Karpas-422 (cell line): ENCODE data around the gene CDK5RAP1. TPM values are rescaled to one million over a fixed set of nuclear protein-coding genes. Genes with fewer than 3 reads are reported as not detected.

ENCODE experiments used
- DNase-seq: peaks from one replicate; pipeline ENCODE4 v3.0.0-alpha.2; 2015
- H2AFZ ChIP-seq: fragments of 200-600 bp; sonication (generic); 2 replicates; pipeline ENCODE4 v1.6.1; 2014; ENCODE audit warnings: antibody characterized with exemption, low read length, mixed read lengths
- H3K27ac ChIP-seq: fragments of 200-600 bp; sonication (generic); 2 replicates; pipeline ENCODE4 v1.5.1; 2014; ENCODE audit warnings: mild to moderate bottlenecking, low read length, moderate library complexity
- H3K27me3 ChIP-seq: fragments of 200-600 bp; sonication (generic); 2 replicates; pipeline ENCODE4 v1.6.1; 2014; ENCODE audit warnings: low read length, mixed read lengths
- H3K36me3 ChIP-seq: fragments of 200-600 bp; sonication (generic); 2 replicates; pipeline ENCODE4 v1.6.1; 2014; ENCODE audit warnings: low read length, mixed read lengths; ENCODE audit not compliant: insufficient read depth
- H3K4me1 ChIP-seq: fragments of 200-600 bp; sonication (generic); 2 replicates; pipeline ENCODE4 v1.6.1; 2014; ENCODE audit warnings: mild to moderate bottlenecking, low read length, mixed read lengths
- H3K4me2 ChIP-seq: fragments of 200-600 bp; sonication (generic); 2 replicates; pipeline ENCODE4 v1.6.1; 2014; ENCODE audit warnings: low read length, low read depth, mild to moderate bottlenecking; ENCODE audit not compliant: poor library complexity, severe bottlenecking
- H3K4me3 ChIP-seq: fragments of 200-600 bp; sonication (generic); 2 replicates; pipeline ENCODE4 v1.5.1; 2014; ENCODE audit warnings: mild to moderate bottlenecking, antibody characterized with exemption, low read length, mixed read lengths
- H3K79me2 ChIP-seq: fragments of 200-600 bp; sonication (generic); 2 replicates; pipeline ENCODE4 v1.6.1; 2014; ENCODE audit warnings: mild to moderate bottlenecking, low read length, mixed read lengths
- H3K9ac ChIP-seq: fragments of 200-600 bp; sonication (generic); 2 replicates; pipeline ENCODE4 v1.6.0; 2014; ENCODE audit warnings: low read length
- H3K9me2 ChIP-seq: fragments of 200-600 bp; sonication (generic), shearing (Covaris generic); replicated peaks from 2 replicates; pipeline ENCODE4 v1.6.0; 2014; ENCODE audit warnings: mild to moderate bottlenecking, low read length, moderate library complexity; ENCODE audit not compliant: insufficient read depth
- H3K9me3 ChIP-seq: fragments of 300-700, 200-600 bp; sonication (generic); 2 replicates; pipeline ENCODE4 v1.6.1; 2014; ENCODE audit warnings: low read length, mixed read lengths
- H4K20me1 ChIP-seq: fragments of 200-600 bp; sonication (generic); 2 replicates; pipeline ENCODE4 v1.6.1; 2014; ENCODE audit warnings: mild to moderate bottlenecking, antibody characterized with exemption, low read length, low read depth; ENCODE audit not compliant: insufficient read depth
- total RNA-seq: library from RNA; depleted of rRNA; stranded (reverse); fragments of >200 nt; shearing (Covaris generic); gene quantifications from 2 replicates; pipeline ENCODE4 v1.2.3, GENCODE V29; 2014; ENCODE audit warnings: low replicate concordance

Gene CDK5RAP1
- total RNA-seq, 1 experiment from 2014 or later = 32.5 TPM

DNA sequence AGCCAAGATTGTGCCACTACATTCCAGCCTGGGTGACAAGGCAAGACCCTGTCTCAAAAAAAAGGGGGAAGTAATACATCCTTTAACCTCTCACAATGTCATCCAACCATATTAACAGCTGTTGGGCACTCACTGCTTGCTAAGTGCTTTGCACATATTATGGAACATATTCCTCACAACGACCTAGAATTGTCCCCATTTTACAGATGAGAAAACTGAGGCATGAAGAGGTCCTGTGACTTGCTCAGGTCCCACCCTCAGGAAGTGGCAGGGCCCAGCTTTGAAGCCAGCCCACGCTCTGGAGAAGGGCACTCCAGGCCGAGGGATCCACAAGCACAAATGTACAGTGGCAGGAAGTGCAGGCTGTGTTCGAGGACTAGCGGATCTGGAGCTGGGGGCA lies 85.0 kb downstream of the CDK5RAP1 start:
- H3K79me2 ChIP-seq = no peaks in the 10 kb centered on the region
- H3K4me1 ChIP-seq = no peaks in the 10 kb centered on the region
- H3K36me3 ChIP-seq = no peaks in the 10 kb centered on the region
- H3K9me2 ChIP-seq = no peaks in the 10 kb centered on the region
- no peak overlapping the region for H3K4me3 ChIP-seq
- H2AFZ ChIP-seq = no peak overlapping the region
- H3K27me3 ChIP-seq = no peaks in the 10 kb centered on the region
- no peaks in the 10 kb centered on the region for H3K9me3 ChIP-seq
- DNase-seq = no peak
- no peaks in the 10 kb centered on the region for H4K20me1 ChIP-seq
- no peak overlapping the region for H3K9ac ChIP-seq
- H3K4me2 ChIP-seq = no peak overlapping the region
- H3K27ac ChIP-seq = no peak overlapping the region

- no peaks in the 10 kb centered on the region for H3K9me3 ChIP-seq
- no peak overlapping the region for H2AFZ ChIP-seq
- no peak overlapping the region for H3K4me3 ChIP-seq
- no peaks in the 10 kb centered on the region for H3K9me2 ChIP-seq
- H3K4me2 ChIP-seq = no peak overlapping the region
- no peak for DNase-seq
- H3K4me1 ChIP-seq = no peaks in the 10 kb centered on the region
- H4K20me1 ChIP-seq = no peaks in the 10 kb centered on the region
- no peaks in the 10 kb centered on the region for H3K36me3 ChIP-seq
- no peaks in the 10 kb centered on the region for H3K79me2 ChIP-seq
- no peak overlapping the region for H3K9ac ChIP-seq
- no peak overlapping the region for H3K27ac ChIP-seq
- H3K27me3 ChIP-seq = no peaks in the 10 kb centered on the region
These were observed 87.5 kb downstream of the CDK5RAP1 start for GRCh38 chr20:33313686-33314314.

GRCh38 chr20:33312583-33312982 lies 88.7 kb downstream of the CDK5RAP1 start:
- Histone ChIP-seq H3K27ac (no peak overlapping the region), H3K79me2 (no peaks in the 10 kb centered on the region), H3K9me3 (no peaks in the 10 kb centered on the region), H4K20me1 (no peaks in the 10 kb centered on the region), H3K4me3 (no peak overlapping the region), H3K9me2 (no peaks in the 10 kb centered on the region), H3K9ac (no peak overlapping the region), H2AFZ (no peak overlapping the region), H3K36me3 (no peaks in the 10 kb centered on the region), H3K4me2 (no peak overlapping the region), H3K27me3 (no peaks in the 10 kb centered on the region), H3K4me1 (no peaks in the 10 kb centered on the region)
- no peak for DNase-seq

DNA sequence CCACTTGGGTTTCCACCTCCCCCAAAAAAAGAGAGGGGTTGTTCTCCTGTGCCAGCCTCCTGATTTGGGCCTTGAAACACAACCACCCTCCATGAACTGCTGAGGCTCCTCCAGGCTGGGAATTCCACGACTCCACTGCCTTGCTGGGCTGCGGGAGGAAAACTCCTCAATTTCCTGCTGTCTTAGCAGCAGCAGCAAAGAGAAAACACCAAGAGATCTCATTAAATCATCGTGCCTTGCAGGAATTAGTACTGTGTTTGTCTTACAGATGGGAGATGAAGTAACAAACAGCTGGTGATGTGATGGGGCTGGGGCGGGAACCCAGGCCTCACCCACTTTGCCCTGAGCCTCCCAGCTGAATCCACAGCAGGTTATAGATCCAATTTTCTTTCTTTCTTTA lies 89.3 kb downstream of the CDK5RAP1 start:
- Histone ChIP-seq H3K36me3 (no peaks in the 10 kb centered on the region), H3K9ac (no peak overlapping the region), H3K4me3 (no peak overlapping the region)

GRCh38 chr20:33311011-33311410 lies 90.3 kb downstream of the CDK5RAP1 start:
- H3K9ac ChIP-seq = no peak overlapping the region
- no peaks in the 10 kb centered on the region for H3K9me2 ChIP-seq
- no peaks in the 10 kb centered on the region for H3K36me3 ChIP-seq
- H3K27ac ChIP-seq = no peak overlapping the region
- no peaks in the 10 kb centered on the region for H3K27me3 ChIP-seq
- H3K4me1 ChIP-seq = peaks cover 6% of the 10 kb centered on the region
- H3K9me3 ChIP-seq = no peaks in the 10 kb centered on the region
- DNase-seq = no peak
- H2AFZ ChIP-seq = no peak overlapping the region
- H3K4me2 ChIP-seq = no peak overlapping the region
- H4K20me1 ChIP-seq = 0 out of 2 replicates have a peak, but pooled peaks cover 5% of the 10 kb centered on the region
- no peak overlapping the region for H3K4me3 ChIP-seq
- no peaks in the 10 kb centered on the region for H3K79me2 ChIP-seq

More for the DNA sequence above, 89.3 kb downstream of the CDK5RAP1 start:
- no peak overlapping the region for H3K27ac ChIP-seq
- no peaks in the 10 kb centered on the region for H3K9me3 ChIP-seq
- H2AFZ ChIP-seq = no peak overlapping the region
- H3K4me2 ChIP-seq = no peak overlapping the region
- H4K20me1 ChIP-seq = no peaks in the 10 kb centered on the region
- no peaks in the 10 kb centered on the region for H3K79me2 ChIP-seq
- DNase-seq = no peak
- no peaks in the 10 kb centered on the region for H3K27me3 ChIP-seq
- no peaks in the 10 kb centered on the region for H3K4me1 ChIP-seq
- no peaks in the 10 kb centered on the region for H3K9me2 ChIP-seq

- no peaks in the 10 kb centered on the region for H3K27me3 ChIP-seq
These were observed 90.9 kb downstream of the CDK5RAP1 start for GRCh38 chr20:33310327-33310899.

GRCh38 chr20:33309631-33310030 lies 91.7 kb downstream of the CDK5RAP1 start:
- Histone ChIP-seq H3K36me3 (no peaks in the 10 kb centered on the region), H3K4me1 (peaks cover 20% of the 10 kb centered on the region), H3K9me2 (no peaks in the 10 kb centered on the region), H3K27me3 (no peaks in the 10 kb centered on the region), H3K79me2 (no peaks in the 10 kb centered on the region), H3K27ac (no peak overlapping the region), H3K9me3 (no peaks in the 10 kb centered on the region), H3K9ac (no peak overlapping the region), H3K4me3 (no peak overlapping the region), H2AFZ (no peak overlapping the region), H3K4me2 (no peak overlapping the region), H4K20me1 (0 out of 2 replicates have a peak, but pooled peaks cover 5% of the 10 kb centered on the region)
- no peak for DNase-seq

More at GRCh38 chr20:33310327-33310899, 90.9 kb downstream of the CDK5RAP1 start:
- H4K20me1 ChIP-seq = 0 out of 2 replicates have a peak, but pooled peaks cover 5% of the 10 kb centered on the region
- H3K4me1 ChIP-seq = peaks cover 12% of the 10 kb centered on the region
- H3K4me2 ChIP-seq = no peak overlapping the region
- no peak for DNase-seq
- H3K9me3 ChIP-seq = no peaks in the 10 kb centered on the region
- H3K4me3 ChIP-seq = no peak overlapping the region
- H3K9ac ChIP-seq = no peak overlapping the region
- no peak overlapping the region for H2AFZ ChIP-seq
- no peaks in the 10 kb centered on the region for H3K9me2 ChIP-seq
- H3K36me3 ChIP-seq = no peaks in the 10 kb centered on the region
- H3K79me2 ChIP-seq = no peaks in the 10 kb centered on the region
- H3K27ac ChIP-seq = no peak overlapping the region
